GM19328 (cell line): ENCODE results near the gene FBLN2.

Experiments used
- ATAC-seq: cut with Tn5 transposase; IDR thresholded peaks from one replicate; pipeline ENCODE4 v1.9.1; 2021; ENCODE audit warnings: mild to moderate bottlenecking, moderate library complexity; ENCODE audit not compliant: unreplicated experiment

The FBLN2 gene

DNA sequence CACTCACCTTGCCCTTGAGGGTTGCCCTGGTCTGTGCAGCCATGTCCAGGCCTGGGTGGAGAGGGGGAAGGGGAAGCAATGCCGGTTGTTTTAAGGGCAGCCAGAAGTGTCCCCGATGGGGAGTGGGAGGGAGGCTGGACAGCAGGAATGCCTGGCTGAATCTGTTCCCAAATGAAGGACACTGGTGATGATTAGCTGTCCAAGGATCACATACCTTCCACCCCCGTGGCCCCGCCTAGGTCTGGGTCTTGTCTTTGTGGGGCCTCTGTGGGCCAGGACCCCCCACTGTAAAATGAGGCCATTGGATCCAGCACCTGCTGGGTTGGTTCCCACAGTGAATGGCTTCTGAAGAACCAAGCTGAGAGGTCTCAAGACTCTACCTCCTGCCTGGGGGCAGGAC lies 71.4 kb downstream of the FBLN2 start:
- no peak for ATAC-seq

DNA sequence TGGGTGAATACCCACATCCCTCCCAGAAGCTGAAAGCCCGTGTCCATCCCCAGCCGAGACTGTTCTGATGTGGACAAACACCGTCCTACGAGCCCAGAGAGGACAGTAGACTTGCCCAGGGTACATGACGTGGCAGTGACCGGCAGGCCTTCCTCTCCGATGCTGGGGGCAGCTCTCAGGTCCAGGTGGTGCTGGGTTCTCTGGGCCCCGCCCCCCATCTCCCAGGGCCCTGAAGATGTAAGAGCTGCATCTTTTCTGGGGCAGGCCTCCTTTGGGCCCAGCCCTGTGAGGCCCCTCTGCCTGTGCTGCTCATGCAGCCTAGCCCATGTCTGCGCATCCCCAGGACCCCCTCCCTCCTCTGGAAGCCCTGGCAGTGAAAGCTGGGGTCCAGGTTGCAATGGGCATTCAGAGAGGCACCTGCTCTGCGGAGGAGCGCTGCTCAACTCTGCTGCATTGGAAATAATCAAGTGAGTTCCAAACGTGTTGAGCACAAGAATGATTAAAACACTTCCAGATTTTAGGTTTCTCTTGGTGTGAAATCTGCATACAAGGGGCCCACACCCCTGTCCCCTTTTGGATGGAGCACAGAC lies 71.9 kb downstream of the FBLN2 start:
- no peak for ATAC-seq

DNA sequence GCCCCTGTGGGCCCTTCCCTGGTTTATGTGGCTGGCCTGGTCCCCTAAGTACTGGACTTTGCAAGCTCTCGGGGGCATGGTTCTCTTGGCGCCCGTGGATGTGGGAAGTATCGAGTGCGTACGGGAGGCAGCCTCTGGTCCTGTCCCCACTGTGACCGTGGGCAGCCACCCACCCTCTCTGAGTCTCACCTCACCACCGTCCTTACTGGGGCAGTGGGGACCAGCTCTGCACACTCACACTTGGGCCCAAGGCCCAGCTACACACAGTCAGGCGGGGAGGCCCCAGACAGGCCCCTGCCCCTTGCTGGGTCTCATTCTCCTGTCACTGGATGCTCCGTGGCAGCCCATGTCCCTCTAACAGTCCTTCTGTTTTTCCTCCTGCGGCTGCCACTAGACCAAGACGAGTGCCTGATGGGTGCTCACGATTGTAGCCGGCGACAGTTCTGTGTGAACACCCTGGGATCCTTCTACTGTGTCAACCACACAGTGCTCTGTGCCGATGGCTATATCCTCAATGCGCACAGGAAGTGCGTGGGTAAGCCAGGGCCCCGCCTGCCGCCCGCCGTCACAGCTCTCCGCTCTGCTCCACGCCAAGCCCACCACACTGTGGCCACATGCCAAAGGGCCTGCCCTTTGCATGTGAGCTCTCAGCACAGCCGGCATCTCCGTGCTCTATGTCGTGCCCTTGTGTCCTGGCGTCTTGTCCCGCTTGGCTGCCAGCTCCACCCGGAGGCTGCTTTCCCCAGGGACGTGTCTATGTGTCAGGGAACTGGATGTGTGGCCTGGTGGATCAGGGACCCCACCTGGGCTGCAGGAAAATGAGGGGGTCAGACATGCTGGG lies 72.7 kb downstream of the FBLN2 start:
- ATAC-seq = no peak

DNA sequence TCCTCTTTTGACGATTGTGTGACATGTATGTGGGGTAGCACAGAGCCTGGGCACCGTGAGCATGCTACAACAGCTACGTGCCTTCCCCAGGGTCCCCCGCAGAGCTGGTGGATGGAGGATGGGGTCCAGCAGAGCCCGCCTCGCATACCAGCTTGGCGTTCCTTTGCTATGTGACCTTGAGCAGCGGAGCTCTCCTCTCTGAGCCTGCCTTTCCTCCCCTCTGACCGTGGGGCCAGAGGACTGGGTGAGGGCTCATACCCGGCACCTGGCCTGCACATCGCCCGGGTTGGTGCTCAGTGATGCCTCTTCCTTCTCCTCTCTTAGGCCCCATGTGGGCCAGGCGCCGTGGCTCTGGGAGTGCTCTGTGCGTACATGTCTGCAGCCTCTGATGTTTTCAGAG lies 73.4 kb downstream of the FBLN2 start:
- ATAC-seq = no peak

DNA sequence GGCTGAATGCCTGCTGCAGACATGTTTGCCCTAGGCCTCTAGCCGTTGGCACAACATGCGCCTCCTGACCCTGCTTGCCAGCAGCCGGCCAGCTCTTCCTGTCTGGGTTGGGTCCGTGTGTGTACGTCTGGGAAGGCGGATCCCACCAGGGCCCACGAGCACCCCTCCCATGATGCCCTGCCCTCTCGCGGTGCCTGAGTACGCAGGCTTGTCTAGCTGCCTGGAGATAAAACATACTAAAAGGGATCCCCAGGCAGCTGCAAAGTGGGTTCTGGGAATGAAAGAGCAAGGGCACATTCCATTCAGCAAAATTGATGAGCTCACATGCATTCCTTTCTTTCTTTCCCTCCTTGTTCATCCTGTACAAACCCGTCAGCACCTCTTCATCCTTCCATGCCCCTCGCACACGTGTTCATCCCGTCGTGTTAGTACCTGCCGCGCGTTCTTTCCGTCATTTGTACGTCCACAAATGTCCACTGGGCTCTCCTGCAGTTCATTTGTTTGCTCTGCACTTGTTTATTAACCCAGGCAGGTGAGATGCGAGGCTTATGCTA lies 74.3 kb downstream of the FBLN2 start:
- ATAC-seq = no peak

DNA sequence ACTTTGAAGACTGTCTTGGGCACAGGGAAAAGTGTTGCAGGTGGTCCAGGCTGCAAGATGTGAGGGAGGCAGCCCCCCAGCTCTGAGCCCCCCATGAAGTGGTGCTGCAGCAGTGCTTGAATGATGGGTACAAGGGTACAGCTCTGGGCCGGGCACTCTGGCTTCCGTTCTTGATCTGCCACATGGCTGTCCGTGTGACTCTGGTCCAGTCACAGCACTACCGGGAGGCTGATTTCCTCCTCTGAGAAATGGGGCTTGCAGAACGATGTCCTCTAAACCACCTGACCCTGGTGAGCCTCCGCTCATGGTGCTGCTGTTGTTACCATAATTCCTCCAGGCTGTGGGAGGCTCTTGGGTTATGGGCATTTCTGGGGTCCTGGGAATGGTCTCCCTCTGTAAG lies 75.1 kb downstream of the FBLN2 start:
- no peak for ATAC-seq

DNA sequence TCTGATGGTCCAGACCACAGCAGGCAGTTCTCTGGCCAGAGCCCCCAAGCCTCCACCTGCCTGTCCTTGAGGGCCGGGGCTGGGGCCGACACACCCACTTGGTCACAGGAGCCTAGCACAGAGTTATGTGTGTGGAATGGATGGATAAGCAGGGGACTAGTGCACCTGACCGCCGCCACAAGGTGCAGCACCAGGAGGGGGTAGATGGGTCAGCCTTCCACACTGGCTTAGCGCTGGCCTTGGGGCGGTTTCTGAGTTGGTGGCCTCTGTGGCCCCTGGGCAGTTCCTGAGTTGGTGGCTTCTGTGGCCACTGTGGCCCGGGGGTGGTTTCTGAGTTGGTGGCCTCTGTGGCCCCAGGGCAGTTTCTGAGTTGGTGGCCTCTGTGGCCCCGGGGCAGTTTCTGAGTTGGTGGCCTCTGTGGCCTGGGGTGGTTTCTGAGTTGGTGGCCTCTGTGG lies 75.8 kb downstream of the FBLN2 start:
- no peak for ATAC-seq

DNA sequence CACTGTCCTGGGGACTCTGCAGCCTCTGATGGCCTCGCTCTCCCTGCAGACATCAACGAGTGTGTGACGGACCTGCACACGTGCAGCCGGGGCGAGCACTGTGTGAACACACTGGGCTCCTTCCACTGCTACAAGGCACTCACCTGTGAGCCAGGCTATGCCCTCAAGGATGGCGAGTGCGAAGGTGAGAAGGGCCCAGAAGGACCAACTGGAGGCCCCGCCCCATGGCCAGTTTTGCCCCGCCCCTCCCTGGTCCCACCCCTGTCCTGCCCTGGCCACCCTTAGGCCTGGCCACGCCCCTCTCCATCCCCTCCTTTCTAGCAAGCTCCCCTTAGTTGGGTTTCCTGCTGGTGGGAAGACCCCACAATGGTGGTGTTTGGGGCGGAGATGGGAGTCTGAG lies 77.5 kb downstream of the FBLN2 start:
- ATAC-seq = no peak

DNA sequence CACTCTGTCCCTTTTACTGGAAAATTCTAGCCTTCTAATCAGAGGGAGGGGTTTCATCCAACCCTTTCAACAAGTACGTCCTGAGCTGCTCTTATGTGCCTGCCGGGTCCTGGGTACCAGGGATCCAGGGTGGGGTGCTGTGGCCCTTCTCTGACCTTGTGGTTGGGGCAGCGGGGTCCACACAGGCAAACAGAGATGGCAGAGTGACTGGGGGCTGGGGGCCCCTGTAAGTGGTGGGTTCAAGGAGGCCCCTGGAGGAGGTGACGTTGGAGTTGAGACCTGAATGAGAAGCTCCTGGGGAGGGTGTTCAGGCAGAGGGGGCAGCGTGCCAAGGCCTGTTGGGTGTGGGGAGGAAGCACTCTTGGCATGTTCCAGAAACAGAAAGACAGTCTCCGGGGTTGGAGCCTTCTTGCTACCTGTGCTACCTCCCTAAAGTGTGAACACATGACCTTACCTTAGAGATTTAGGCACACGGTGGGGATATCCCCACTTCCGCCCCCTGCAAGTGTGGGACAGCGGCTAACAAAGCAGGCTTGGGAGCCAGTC lies 78.1 kb downstream of the FBLN2 start:
- ATAC-seq = no peak

DNA sequence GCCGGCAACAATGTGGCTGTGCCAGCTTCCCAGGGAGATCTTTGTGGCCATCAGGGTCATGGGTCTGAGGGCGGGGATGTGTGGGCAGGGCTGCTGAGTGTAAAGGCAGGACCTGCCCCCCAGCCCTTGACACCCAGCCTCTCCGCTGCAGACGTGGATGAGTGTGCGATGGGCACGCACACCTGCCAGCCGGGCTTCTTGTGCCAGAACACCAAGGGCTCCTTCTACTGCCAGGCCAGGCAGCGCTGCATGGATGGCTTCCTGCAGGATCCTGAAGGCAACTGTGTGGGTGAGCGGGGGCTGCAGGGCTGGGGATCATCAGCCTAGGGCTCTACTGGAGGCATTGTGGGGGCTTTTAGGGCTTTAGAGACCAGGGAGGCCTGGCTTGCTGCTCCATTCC lies 78.8 kb downstream of the FBLN2 start:
- no peak for ATAC-seq

DNA sequence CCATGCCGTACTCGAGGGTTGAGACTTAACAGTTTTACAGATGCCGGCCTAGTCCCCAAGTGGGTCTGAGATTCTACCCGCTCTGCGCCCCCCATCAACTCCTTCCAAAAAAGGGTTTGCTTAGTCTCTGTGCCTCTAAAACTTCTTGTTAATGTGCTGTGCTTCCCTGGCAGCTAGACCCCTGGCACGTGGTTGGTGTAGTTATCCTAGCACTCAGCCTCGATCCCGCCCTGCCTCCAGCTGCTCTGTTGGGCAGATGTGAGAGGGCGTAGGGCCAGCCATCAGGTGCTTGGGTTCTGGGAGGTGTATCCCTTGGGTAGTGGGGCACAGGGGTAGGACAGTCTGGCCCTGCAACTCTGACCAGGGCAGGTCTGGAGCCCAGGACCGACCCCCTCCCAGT lies 79.5 kb downstream of the FBLN2 start:
- ATAC-seq = no peak

DNA sequence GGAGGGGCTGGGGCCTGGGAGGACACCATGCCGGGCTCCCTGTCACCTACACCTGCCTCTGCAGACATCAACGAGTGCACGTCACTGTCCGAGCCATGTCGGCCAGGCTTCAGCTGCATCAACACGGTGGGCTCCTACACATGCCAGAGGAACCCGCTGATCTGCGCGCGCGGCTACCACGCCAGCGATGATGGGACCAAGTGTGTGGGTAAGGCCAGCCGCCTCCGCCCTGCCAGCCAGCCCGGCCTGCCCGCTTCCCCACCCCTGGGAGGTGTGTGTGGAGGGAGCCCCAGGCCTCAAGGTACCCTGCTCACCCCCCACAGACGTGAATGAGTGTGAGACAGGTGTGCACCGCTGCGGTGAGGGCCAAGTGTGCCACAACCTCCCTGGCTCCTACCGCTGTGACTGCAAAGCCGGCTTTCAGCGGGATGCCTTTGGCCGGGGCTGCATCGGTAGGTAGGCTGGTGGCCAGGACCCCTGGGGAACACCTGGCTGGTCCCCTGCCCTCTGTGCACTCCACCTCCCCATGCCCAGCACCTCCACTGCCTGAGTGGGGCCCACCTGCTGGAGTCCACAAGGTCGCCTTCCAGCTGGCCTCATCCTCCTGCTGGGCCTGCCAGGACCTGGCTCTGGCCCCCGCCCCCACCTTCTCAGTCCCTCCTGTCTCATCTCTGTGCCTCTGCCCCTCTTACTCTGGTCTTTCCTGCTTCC lies 80.1 kb downstream of the FBLN2 start:
- no peak for ATAC-seq

DNA sequence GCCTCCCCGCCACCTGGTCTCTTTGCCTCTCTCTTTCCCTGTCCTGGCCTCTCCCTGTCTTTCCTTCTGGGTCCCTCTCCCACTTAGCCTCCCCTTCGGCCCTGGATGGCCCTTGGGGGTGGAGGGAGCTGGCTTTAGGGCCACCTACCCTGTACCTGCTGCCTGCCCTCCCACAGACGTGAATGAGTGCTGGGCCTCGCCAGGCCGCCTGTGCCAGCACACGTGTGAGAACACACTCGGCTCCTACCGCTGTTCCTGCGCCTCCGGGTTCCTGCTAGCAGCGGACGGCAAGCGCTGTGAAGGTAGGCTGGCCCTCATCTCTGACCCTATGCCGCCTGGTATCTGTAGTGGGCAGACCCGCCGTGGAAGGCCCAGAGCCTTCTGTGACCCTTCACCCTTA lies 80.7 kb downstream of the FBLN2 start:
- ATAC-seq = no peak

DNA sequence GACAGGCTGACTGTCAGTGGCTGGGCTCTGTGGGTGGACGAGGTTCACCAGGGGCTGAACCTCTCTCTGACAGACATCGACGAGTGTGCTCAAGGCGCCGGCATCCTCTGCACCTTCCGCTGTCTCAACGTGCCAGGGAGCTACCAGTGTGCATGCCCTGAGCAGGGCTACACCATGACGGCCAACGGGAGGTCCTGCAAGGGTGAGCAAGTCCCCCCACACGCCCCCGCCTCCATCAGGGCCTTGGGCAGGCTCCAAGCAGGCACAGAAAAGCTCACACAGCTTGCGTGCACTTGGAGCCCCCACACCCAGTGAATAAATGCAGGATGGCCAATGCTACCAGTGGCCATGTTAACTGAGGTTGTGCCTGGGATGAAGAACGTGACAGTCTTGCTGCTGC lies 82.3 kb downstream of the FBLN2 start:
- ATAC-seq = no peak

DNA sequence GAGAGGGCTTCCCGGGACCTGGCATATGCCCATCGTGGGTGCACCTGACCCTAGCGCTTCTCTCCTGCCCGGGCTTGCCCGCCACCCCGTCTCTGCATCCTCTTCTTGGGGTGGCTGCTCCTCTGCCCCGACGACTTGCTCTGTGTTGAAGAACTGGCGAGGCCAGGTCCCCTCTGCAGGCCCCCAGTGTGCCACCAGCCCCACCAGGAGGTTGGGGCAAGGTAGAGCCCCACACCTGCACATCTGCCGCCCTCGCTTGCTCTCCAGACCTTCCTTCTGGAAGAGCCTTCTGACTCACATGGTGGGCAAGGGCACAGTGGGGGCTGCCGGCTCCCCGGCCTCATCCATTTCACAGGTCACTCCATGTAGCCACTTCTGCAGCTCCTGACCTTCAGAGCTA lies 84.3 kb downstream of the FBLN2 start:
- ATAC-seq = no peak

DNA sequence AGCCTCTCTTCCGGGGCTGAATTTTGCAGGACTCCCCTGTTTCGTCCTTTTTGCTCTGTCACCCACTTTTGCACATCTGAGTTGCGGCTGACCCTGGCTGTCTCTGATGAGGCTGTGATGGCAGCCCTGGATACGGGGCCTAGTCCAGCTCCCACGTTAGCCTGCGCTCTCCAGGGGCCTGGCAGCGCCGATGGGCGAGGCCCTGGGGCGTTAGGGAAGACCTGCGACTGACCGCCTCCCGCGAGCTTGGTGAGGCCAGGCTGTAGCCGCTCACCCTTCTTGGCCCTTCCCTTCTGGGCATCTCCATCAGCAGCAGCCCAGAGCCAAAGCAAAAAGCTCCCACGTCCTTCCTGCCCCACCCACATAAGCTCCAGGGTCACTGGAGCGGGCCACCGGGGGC lies 85.2 kb downstream of the FBLN2 start:
- no peak for ATAC-seq

DNA sequence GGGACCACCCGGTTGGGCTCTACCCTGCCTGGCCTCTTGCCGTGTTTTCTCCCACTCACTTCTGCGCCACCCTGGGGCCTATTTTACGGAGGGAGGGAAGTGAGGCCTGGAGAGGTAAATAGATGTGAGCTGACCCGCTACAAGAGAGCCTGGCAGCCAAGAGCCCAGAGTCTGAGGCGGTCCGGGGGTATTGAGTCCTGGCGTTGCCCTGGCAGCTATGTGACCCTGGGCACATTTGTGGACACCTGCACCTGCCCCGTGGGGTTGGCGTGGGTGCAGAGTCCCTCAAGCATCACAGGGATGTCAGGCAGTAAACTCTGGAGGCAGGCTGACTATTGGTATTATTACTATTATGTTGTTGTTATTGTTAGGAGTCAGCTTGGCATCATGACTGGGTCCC lies 85.7 kb downstream of the FBLN2 start:
- no peak for ATAC-seq

DNA sequence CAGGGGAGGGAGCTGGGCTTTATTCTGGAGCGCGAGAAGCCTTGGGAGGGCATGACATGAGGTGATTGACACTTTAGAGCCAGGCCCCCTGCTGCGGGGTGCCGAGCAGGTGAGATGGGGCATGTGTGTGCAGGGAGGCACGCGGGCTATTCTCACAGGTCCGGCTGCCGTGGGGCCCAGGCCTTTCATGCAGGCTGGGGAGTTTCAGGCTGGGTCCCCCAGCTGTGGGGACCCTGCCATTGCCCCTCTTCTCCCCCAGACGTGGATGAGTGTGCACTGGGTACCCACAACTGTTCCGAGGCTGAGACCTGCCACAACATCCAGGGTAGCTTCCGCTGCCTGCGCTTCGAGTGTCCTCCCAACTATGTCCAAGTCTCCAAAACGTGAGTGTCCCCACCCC lies 87.3 kb downstream of the FBLN2 start:
- ATAC-seq = no peak

DNA sequence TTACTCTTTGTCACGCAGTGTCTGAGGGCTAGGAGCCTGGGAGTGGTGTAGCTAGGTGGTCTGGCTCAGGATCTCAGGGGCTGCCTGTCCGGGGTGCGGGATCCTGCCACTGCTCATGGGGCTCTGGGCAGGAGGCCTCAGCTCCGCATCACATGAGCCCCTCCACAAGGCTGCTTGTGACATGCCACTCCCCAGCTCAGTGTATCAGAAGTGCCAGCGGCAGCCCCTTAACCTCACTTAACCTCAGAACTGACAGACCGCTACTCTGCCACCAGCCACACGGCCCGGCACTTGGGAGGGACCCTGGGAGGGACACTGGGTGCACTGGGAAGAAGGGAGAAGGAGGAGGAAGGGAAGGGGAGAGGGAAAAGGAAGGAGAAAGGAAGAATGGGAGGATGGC lies 87.9 kb downstream of the FBLN2 start:
- no peak for ATAC-seq

DNA sequence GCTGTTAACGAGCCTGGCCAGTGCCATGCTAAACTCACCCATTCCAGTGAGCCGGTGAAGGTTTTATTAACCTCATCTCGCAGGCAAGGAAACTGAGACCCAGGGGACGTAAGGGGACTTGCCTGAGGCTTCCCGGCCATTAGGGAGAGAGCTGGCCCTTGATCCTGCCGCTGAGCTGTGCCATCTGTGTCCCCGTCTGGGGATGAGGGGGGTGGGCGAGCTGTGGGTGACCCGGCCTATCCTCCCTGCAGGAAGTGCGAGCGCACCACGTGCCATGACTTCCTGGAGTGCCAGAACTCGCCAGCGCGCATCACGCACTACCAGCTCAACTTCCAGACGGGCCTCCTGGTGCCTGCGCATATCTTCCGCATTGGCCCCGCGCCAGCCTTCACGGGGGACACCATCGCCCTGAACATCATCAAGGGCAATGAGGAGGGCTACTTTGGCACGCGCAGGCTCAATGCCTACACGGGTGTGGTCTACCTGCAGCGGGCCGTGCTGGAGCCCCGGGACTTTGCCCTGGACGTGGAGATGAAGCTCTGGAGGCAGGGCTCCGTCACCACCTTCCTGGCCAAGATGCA lies 88.5 kb downstream of the FBLN2 start:
- ATAC-seq = no peak

DNA sequence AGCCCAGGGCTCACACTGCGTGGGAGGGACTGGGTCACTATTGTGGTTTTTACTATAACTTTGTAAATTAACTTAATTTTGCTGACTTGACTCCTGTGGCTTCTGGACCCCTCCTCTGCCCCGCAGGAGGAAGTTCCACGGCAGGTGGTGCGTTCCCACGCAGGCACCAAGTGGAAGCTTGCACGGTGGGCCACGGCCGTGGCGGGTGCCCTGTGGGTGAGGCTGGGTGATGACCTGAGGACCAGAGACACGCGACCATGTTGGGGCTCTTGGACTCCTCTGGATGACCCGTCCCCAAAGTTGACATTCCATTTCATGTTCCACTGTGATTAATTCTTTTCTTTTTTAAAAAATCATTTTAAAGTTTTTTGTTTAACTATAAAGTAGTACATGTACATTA lies 89.0 kb downstream of the FBLN2 start:
- no peak for ATAC-seq
